HEK293 (cell line): ENCODE measurements around the gene ZBTB37.

Source experiments
- CTCF ChIA-PET: fragments of 350-600 bp; formaldehyde crosslinking; extraction: SDS; loops from one replicate; lab custom pipeline; 2021; ENCODE audit warnings: antibody characterized with exemption; lab: Yijun Ruan, JAX
- POLR2A ChIA-PET: fragments of 300-600 bp; formaldehyde crosslinking; extraction: SDS; loops from one replicate; lab custom pipeline; 2020; ENCODE audit warnings: antibody characterized with exemption, inconsistent platforms; lab: Yijun Ruan, JAX
- H3K27ac ChIP-seq: fragments of 200-500 bp; sonication (Bioruptor generic); 2 replicates; pipeline ENCODE4 v1.5.1; 2014; ENCODE audit warnings: low read depth, low read length, control low read depth, inconsistent platforms; ENCODE audit errors: extremely low read depth
- H3K36me3 ChIP-seq, 2 experiments: fragments of 200-500 bp in 1 of 2; sonication (Bioruptor generic) in 1 of 2; 1 replicate in 1 of 2; 2 replicates in 1 of 2; pipeline ENCODE4 v1.5.1; 2014 to 2017; ENCODE audit warnings: inconsistent platforms in 2 of 2, low read length in 2 of 2; ENCODE audit not compliant: control insufficient read depth in 2 of 2, insufficient read depth in 1 of 2
- H3K4me1 ChIP-seq: fragments of 200-500 bp; sonication (Bioruptor generic); 2 replicates; pipeline ENCODE4 v1.5.1; 2014; ENCODE audit warnings: mild to moderate bottlenecking, low read length, inconsistent platforms; ENCODE audit not compliant: control insufficient read depth, insufficient read depth
- H3K4me3 ChIP-seq: 2 replicates; pipeline ENCODE4 v1.5.1; 2011; ENCODE audit warnings: low read depth, mild to moderate bottlenecking, control low read depth, low read length, moderate library complexity
- H3K9me3 ChIP-seq: fragments of 200-500 bp; sonication (Bioruptor generic); 2 replicates; pipeline ENCODE4 v1.5.1; 2014; ENCODE audit warnings: low read depth, low read length, inconsistent platforms; ENCODE audit not compliant: control insufficient read depth, insufficient read depth
- AEBP2 ChIP-seq: fragments of 450-650 bp; formaldehyde crosslinking; IDR thresholded peaks from 2 replicates; pipeline ENCODE4 v1.5.1; 2016; ENCODE audit warnings: missing biosample characterization, missing genetic modification characterization, borderline replicate concordance
- BCL11A ChIP-seq: fragments of 450-650 bp; formaldehyde crosslinking; IDR thresholded peaks from 2 replicates; pipeline ENCODE4 v1.5.1; 2016; ENCODE audit warnings: low read depth, missing biosample characterization, missing genetic modification characterization
- BCL11B ChIP-seq: fragments of 450-650 bp; formaldehyde crosslinking; IDR thresholded peaks from 2 replicates; pipeline ENCODE4 v1.5.1; 2016; ENCODE audit warnings: low read depth, missing biosample characterization, missing genetic modification characterization
- OVOL3 ChIP-seq: fragments of 450-650 bp; formaldehyde crosslinking; IDR thresholded peaks from 2 replicates; pipeline ENCODE4 v1.5.1; 2016; ENCODE audit warnings: missing biosample characterization, missing genetic modification characterization
- REPIN1 ChIP-seq: fragments of 450-650 bp; formaldehyde crosslinking; IDR thresholded peaks from 2 replicates; pipeline ENCODE4 v1.5.1; 2017; ENCODE audit warnings: missing biosample characterization, missing genetic modification characterization, low read depth
- SALL2 ChIP-seq: fragments of 450-650 bp; formaldehyde crosslinking; IDR thresholded peaks from 2 replicates; pipeline ENCODE4 v1.5.0; 2017; ENCODE audit warnings: missing biosample characterization, mild to moderate bottlenecking, missing genetic modification characterization, borderline replicate concordance
- SP7 ChIP-seq: fragments of 450-650 bp; formaldehyde crosslinking; IDR thresholded peaks from 2 replicates; pipeline ENCODE4 v1.5.1; 2016; ENCODE audit warnings: missing biosample characterization, missing genetic modification characterization
- ZNF211 ChIP-seq: fragments of 450-650 bp; formaldehyde crosslinking; IDR thresholded peaks from 2 replicates; pipeline ENCODE4 v1.5.1; 2016; ENCODE audit warnings: low read depth, missing biosample characterization, missing genetic modification characterization
- ZNF266 ChIP-seq: fragments of 450-650 bp; formaldehyde crosslinking; IDR thresholded peaks from 2 replicates; pipeline ENCODE4 v1.5.1; 2016; ENCODE audit warnings: missing biosample characterization, missing genetic modification characterization, low read depth
- ZNF274 ChIP-seq, 2 experiments: fragments of 200-500 bp in 1 of 2; fragments of 450-650 bp in 1 of 2; sonication (Bioruptor generic) in 1 of 2; formaldehyde crosslinking in 1 of 2; IDR thresholded peaks; 2 replicates each; pipeline versions ENCODE4 v1.5.1 to v1.6.1; 2014 to 2016; ENCODE audit warnings: borderline replicate concordance in 1 of 2, inconsistent platforms in 1 of 2, low read length in 1 of 2, missing biosample characterization in 1 of 2, missing genetic modification characterization in 1 of 2
- ZNF311 ChIP-seq: fragments of 450-650 bp; formaldehyde crosslinking; IDR thresholded peaks from 2 replicates; pipeline ENCODE4 v1.5.1; 2017; ENCODE audit warnings: missing biosample characterization, missing genetic modification characterization, borderline replicate concordance
- ZNF391 ChIP-seq: fragments of 450-650 bp; formaldehyde crosslinking; IDR thresholded peaks from 2 replicates; pipeline ENCODE4 v1.5.1; 2016; ENCODE audit warnings: low read depth, missing biosample characterization, missing genetic modification characterization, borderline replicate concordance
- ZNF398 ChIP-seq: fragments of 450-650 bp; formaldehyde crosslinking; IDR thresholded peaks from 2 replicates; pipeline ENCODE4 v1.5.1; 2017; ENCODE audit warnings: missing biosample characterization, missing genetic modification characterization
- ZNF433 ChIP-seq: fragments of 450-650 bp; formaldehyde crosslinking; IDR thresholded peaks from 2 replicates; pipeline ENCODE4 v1.5.1; 2016; ENCODE audit warnings: missing biosample characterization, missing genetic modification characterization, low read depth
- ZNF544 ChIP-seq: fragments of 450-650 bp; formaldehyde crosslinking; IDR thresholded peaks from 2 replicates; pipeline ENCODE4 v1.5.0; 2017; ENCODE audit warnings: missing biosample characterization, missing genetic modification characterization
- ZNF558 ChIP-seq: fragments of 450-650 bp; formaldehyde crosslinking; IDR thresholded peaks from 2 replicates; pipeline ENCODE4 v1.5.1; 2016; ENCODE audit warnings: missing biosample characterization, missing genetic modification characterization
- ZNF660 ChIP-seq: fragments of 450-650 bp; IDR thresholded peaks from 2 replicates; pipeline ENCODE4 v1.5.1; 2018; ENCODE audit warnings: missing biosample characterization, mild to moderate bottlenecking, missing genetic modification characterization
- ZNF701 ChIP-seq: fragments of 450-650 bp; formaldehyde crosslinking; IDR thresholded peaks from 2 replicates; pipeline ENCODE4 v1.5.1; 2016; ENCODE audit warnings: missing biosample characterization, missing genetic modification characterization
- ZSCAN23 ChIP-seq: fragments of 450-650 bp; formaldehyde crosslinking; IDR thresholded peaks from 2 replicates; pipeline ENCODE4 v1.5.1; 2016; ENCODE audit warnings: missing biosample characterization, missing genetic modification characterization
- ZSCAN4 ChIP-seq: fragments of 450-650 bp; formaldehyde crosslinking; IDR thresholded peaks from 2 replicates; pipeline ENCODE4 v1.5.1; 2017; ENCODE audit warnings: missing biosample characterization, missing genetic modification characterization
- TF ChIP-seq, protein P1 (sequence below): sonication (generic); formaldehyde crosslinking; IDR thresholded peaks from 2 replicates; pipeline ENCODE4 v1.8.1; 2022; ENCODE audit warnings: mild to moderate bottlenecking, moderate library complexity, missing genetic modification reagents
- TF ChIP-seq, protein P2 (sequence below): fragments of 450-650 bp; formaldehyde crosslinking; IDR thresholded peaks from 2 replicates; pipeline ENCODE4 v1.5.1; 2016; ENCODE audit warnings: missing biosample characterization, missing genetic modification characterization

Gene ZBTB37

DNA sequence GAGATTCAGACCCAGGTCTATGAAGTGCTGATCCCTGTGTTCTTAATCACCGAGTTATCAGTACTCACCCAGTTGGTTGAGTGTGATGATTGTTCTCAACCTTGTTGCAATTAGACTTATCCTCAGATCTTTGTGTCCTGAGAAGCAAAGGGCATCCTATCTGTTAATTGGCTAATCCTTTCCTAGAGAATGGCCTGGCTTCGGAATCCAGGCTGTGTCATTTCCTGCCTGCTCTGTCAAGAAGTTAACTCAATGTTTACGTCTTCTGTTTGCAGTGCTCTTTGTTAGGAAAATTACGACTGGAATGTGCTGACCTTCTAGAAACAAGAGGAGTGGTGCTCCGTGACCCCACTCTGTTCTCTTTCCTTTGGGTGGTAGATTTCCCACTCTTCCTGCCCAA is 15.1 kb upstream of the ZBTB37 start:
- Histone ChIP-seq H3K9me3 (no peaks in the 10 kb centered on the region), H3K36me3 (peaks cover 32 to 82% of the 10 kb centered on the region in 2 experiments), H3K4me1 (no peaks in the 10 kb centered on the region), H3K27ac (no peak overlapping the region), H3K4me3 (no peak overlapping the region)
- ChIA-PET CTCF (interaction anchor here (0.6 kb wide), 1 partner anchor 364 kb away, joined by 3 read pairs; no protein-coding TSS in a partner anchor), POLR2A (interaction anchor here (0.9 to 2.7 kb wide), 3 partner anchors 9 to 29 kb away, joined by 3 to 11 read pairs (median 8); partner anchors contain the start of genes CENPL and DARS2)
- no peak for TF ChIP-seq ZNF266 (tag by site-specific recombination)
- TF ChIP-seq, protein P1, sequence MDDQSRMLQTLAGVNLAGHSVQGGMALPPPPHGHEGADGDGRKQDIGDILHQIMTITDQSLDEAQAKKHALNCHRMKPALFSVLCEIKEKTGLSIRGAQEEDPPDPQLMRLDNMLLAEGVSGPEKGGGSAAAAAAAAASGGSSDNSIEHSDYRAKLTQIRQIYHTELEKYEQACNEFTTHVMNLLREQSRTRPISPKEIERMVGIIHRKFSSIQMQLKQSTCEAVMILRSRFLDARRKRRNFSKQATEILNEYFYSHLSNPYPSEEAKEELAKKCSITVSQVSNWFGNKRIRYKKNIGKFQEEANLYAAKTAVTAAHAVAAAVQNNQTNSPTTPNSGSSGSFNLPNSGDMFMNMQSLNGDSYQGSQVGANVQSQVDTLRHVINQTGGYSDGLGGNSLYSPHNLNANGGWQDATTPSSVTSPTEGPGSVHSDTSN (CRISPR knock-in tag): no peak

DNA sequence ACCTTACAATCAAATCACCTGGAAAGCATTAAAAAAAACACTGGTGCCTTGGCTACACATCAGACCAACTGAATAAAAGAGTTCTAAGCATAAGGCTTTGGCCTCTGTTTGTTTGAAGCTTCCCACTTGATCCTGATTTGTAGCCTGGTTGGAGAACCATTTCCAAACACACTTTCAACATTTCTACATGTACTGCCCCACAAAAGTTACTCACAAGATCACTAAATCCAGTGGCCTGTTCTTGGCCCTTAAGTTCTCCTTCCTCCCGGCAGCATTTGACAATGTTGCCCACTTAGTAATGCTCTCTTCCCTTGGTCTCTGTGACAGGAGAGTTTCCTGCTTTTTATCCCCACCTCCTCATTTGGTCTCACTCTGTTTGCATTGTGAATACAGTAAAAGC is 12.2 kb upstream of the ZBTB37 start:
- ChIA-PET CTCF (interaction anchor here (0.6 kb wide), 1 partner anchor 1593 kb away, joined by 3 read pairs; no protein-coding TSS in a partner anchor), POLR2A (interaction anchor here (0.9 to 1.5 kb wide), 2 partner anchors 12 to 31 kb away, joined by 3 to 4 read pairs; partner anchors contain the start of genes CENPL, DARS2 and ZBTB37)
- peaks cover 37 to 86% of the 10 kb centered on the region in 2 experiments for H3K36me3 ChIP-seq

GRCh38 chr1:173856903-173857302 is 11.3 kb upstream of the ZBTB37 start:
- ChIA-PET CTCF (no interaction called here), POLR2A (interaction anchor here (0.9 to 1.5 kb wide), 3 partner anchors 11 to 32 kb away, joined by 3 to 6 read pairs (median 4); partner anchors contain the start of genes CENPL, DARS2, GAS5 and ZBTB37)
- no peaks in the 10 kb centered on the region for H3K4me1 ChIP-seq
- H3K4me3 ChIP-seq: no peak overlapping the region
- peaks cover 30 to 81% of the 10 kb centered on the region in 2 experiments for H3K36me3 ChIP-seq
- no peak overlapping the region for H3K27ac ChIP-seq
- H3K9me3 ChIP-seq: no peaks in the 10 kb centered on the region
- TF ChIP-seq SP7 (tag by site-specific recombination) (no peak), ZNF398 (tag by site-specific recombination) (no peak), ZNF391 (tag by site-specific recombination) (no peak), ZNF701 (tag by site-specific recombination) (no peak), ZSCAN4 (tag by site-specific recombination) (no peak), ZSCAN23 (tag by site-specific recombination) (no peak), ZNF558 (no peak), SALL2 (no peak), BCL11A (tag by site-specific recombination) (no peak), ZNF274 (IDR thresholded peaks at IDR 0.05; ENCODE audit: low read length) (no peak), ZNF274 (tag by site-specific recombination; IDR thresholded peaks at IDR 0.05; ENCODE audit: borderline replicate concordance) (no peak), ZNF211 (no peak), ZNF433 (tag by site-specific recombination) (no peak), OVOL3 (no peak), REPIN1 (tag by site-specific recombination) (no peak), BCL11B (tag by site-specific recombination) (no peak), AEBP2 (tag by site-specific recombination) (no peak), ZNF544 (tag by site-specific recombination) (no peak), ZNF311 (tag by site-specific recombination) (no peak)
- TF ChIP-seq, protein P2, sequence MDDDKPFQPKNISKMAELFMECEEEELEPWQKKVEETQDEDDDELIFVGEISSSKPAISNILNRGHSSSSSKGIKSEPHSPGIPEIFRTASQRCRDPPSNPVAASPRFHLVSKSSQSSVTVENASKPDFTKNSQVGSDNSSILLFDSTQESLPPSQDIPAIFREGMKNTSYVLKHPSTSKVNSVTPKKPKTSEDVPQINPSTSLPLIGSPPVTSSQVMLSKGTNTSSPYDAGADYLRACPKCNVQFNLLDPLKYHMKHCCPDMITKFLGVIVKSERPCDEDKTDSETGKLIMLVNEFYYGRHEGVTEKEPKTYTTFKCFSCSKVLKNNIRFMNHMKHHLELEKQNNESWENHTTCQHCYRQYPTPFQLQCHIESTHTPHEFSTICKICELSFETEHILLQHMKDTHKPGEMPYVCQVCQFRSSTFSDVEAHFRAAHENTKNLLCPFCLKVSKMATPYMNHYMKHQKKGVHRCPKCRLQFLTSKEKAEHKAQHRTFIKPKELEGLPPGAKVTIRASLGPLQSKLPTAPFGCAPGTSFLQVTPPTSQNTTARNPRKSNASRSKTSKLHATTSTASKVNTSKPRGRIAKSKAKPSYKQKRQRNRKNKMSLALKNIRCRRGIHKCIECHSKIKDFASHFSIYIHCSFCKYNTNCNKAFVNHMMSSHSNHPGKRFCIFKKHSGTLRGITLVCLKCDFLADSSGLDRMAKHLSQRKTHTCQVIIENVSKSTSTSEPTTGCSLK (tag by site-specific recombination): no peak

More for the DNA sequence above, 12.2 kb upstream of the ZBTB37 start:
- no peak overlapping the region for H3K4me3 ChIP-seq
- H3K4me1 ChIP-seq: no peaks in the 10 kb centered on the region
- TF ChIP-seq ZNF660 (tag by site-specific recombination): no peak
- no peaks in the 10 kb centered on the region for H3K9me3 ChIP-seq
- no peak overlapping the region for H3K27ac ChIP-seq
